ENCODE measurements around the gene GUCA1A.
A peak's percentile ranks its signal among the peaks of the same experiment; 100 is the strongest.
"Not testable (repeated sequence)": the region's sequence is repeated elsewhere in the genome, so short reads cannot be mapped to it uniquely, and the experiment has no call there.

Gene GUCA1A

GRCh38 chr6:42147138-42147562, 26.0 kb upstream of the GUCA1A start:
- no peak for DNase-seq

DNA sequence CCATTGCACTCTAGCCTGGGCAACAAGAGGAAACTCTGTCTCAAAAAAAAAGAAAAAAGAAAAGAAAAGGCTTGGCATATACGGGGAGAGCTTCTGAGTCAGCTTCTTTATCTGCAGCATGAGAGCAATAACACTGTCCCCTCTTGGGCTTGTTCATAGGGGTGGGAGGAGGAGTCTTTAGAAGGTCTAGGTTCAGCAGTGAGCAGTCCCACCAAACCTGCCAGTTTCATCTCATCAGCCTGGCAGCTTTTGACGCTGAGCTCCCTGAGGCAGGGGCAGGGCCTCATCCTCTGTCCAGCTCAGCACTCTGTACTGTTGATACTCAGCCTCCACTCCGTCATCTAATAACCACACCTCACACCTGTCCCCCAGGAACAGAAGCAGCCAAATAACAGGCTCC, 25.1 kb upstream of the GUCA1A start:
- no peak for DNase-seq

DNA sequence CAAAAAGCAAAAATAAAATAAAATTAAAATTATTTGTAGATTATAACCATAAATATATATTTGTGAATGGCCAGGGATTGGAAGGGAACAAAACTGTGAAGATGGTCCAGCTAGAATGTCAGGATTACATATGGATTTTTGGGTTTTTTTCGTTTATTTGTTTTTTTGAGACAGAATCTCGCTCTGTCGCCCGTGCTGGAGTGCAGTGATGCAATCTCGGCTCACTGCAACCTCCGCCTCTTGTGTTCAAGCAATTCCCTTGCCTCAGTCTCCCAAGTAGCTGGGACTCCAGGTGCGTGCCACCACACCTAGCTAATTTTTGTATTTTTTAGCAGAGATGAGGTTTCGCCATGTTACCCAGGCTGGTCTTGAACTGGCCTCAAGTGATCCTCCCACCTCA, 22.9 kb upstream of the GUCA1A start:
- no peak for DNase-seq

DNA sequence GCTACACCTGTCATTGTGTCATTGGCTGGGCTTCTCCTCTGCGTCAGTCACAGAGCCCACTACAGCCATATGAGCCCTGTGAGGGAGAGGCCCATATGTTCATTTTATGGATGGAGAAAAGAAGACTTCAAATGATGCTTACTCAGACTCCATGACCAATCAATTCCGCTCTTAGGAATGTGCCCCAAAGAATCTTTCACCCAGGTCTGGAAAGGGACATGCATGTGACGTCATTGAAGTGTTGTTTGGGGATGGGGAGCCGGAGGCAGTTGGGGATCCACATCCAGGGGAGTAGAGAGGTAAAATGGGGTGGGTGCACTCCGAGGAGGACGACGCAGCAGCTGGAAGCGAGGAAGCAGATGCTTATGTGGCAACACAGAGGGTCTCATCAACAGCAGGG, 21.1 kb upstream of the GUCA1A start:
- DNase-seq: no peak

DNA sequence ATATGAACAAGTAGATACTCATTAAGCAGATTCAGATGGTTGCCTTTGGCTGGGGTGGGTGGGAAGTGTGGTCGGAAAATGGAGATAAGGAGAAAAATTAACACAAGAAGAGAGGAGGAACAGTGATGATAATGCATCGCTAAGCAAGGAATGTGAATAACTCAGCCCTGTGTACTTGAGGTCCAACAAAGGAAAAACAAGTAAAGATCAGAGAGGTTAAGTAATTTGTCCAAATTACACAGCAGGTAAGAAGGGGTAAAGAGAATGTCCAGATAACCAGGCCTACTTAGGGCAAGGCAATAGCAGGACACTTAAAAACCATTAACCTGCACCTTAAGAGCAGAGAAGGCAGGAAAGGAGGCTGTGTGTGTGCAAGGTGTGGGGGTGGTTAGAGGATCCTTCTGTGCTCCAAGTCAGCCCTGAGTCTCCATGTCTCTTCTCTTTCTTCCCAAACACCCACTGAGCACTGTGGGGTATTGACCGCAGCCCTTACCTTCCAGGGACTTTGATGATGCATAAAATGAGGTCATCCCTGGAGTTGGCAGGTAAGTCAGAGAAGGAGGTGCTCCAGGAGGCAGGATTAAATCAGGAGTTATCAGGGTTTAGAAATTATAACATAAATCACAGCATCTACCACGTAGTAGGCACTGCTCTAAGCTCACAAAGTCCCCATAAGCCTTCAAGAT, 20.5 kb upstream of the GUCA1A start:
- DNase-seq: not testable (repeated sequence)

- DNase-seq: no peak
Measured at GRCh38 chr6:42153921-42154320, 19.2 kb upstream of the GUCA1A start.

DNA sequence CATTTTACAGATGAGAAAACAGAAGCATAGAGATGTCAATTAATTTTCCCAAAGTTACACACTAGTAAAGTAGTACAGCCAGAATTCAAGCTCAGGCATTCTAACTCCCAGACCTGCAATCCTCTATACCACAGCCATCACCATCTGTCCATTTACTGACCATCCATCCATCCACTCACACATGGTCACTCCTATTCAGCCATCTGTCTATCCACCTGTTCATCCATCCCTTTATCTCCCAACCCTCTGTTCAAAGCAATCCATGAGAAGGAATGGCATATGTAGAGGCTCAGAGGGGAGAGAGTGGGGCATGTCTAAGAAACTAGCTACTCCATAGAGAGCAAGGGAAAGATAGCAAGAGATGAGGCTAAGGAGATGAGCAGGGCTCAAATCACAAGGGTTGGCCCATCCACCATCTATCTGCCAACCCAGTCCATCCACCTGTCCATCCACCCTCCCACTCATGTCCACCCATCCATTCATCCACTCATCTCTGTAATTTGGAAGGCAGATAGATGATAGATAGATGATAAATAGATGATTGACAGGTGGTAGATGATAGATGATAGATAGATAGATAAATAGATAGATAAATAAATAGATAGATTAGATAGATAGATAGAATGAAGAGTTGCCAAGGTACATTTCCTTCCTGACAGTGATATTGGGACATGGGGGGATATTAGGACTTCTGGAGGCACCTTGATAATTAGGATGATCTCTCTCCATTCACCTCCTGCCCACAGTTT, 18.5 kb upstream of the GUCA1A start:
- no peak for DNase-seq

DNA sequence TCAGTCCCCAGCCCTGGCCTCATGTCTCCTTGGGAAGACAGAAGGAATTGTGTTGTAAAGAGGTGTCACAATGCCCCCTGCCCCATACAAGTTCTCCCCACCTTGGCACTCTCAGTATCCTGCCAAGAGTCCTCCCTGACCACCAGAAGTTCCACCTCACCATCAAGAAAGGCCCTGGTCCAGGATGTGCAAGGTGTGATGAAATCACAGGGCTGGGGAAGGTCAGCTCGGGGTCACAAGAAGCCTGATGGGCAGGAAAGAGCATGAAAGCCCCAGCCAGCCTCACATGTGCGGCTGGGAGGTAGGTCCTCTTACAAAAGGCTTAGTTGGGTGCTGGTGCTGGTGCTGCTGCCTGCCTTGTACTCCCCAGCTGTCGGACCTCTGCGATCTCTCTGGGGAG, 17.9 kb upstream of the GUCA1A start:
- DNase-seq: no peak

GRCh38 chr6:42156638-42157037, 16.5 kb upstream of the GUCA1A start:
- no peak for DNase-seq

- no peak for DNase-seq
Measured at GRCh38 chr6:42158011-42158410, 15.2 kb upstream of the GUCA1A start.

GRCh38 chr6:42158631-42159030, 14.5 kb upstream of the GUCA1A start:
- no peak for DNase-seq

DNA sequence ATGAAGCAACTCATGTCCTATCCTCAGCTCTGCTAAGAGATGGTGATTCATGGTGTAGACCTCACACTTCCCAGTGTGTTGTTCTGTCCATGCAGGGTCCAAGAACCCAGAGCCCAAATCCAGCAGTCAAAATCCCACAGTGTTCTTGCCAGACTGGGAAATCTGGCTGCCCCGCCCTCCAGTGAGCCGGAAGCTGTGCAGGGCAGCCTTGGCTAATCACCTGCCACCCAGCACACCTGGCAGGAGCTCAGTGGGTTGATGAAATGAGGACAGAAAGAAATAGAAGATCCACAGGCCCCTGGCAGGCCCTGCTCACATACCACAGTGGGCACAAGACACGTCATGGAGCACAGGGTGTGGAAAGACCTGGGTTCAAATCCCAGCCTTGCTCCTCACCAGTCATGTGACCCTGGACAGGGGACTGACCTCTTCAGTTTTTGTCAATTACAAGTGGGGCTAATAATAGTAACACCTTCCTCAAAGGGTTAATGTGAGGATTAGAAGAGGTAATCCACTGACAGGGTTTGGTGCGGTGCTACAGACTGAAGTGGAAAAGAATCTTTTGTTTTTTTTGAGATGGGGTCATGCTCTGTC, 13.6 kb upstream of the GUCA1A start:
- no peak for DNase-seq

DNA sequence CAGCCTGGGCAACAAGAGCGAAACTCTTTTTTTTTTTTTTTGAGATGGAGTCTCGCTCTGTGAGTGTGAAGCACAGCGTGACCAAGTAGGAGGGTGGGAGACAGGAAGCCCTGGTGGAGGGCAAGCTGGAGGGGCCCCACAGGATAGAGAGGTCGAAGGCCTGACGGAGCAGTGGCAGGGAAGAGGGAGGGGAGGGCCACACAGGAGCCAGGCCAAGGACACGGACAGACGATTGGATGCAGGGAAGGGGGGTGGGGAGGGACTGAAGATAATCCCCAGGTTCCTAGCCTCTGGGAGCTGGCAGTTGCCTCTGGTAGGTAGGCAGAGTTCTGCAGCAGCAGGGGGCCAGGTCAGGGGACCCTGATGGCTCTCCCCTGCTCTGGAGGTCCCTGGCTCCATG, 10.8 kb upstream of the GUCA1A start:
- no peak for DNase-seq

DNA sequence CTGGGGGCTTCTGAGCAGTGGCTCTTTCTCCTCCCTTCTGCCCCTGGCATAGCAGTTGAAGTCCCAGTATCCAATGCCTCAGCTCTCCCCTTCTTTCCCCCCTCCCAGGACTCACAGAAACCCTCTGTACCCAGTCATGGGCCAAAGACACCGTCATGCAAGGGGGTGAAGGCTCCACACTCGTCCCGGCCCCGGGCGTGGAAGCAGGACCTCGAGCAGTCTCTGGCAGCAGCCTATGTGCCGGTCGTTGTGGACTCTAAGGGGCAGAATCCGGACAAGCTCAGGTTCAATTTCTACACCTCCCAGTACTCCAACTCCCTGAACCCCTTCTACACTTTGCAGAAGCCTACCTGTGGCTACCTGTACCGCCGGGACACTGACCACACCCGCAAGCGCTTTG, 10.4 kb upstream of the GUCA1A start:
- DNase-seq: no peak

DNA sequence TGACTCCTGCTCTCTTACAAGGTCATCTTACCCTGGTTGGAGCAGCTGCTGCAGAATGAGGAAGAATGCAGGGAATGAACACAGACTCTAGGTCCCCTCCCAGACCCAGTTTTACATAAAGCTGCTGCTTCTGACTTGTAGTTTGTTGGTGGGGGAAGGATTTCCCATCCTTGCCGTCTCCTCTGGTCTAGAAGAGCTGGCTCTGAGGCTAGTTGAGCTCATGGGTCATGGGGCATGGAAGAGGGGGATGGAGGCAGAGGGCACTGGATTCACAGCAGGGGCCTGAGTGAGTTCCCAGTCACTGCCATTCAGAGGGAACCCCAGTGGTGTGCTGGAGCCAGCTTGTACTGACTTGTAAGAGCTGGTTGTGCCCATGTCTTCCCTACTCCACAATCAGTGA, 9.2 kb upstream of the GUCA1A start:
- DNase-seq: no peak

DNA sequence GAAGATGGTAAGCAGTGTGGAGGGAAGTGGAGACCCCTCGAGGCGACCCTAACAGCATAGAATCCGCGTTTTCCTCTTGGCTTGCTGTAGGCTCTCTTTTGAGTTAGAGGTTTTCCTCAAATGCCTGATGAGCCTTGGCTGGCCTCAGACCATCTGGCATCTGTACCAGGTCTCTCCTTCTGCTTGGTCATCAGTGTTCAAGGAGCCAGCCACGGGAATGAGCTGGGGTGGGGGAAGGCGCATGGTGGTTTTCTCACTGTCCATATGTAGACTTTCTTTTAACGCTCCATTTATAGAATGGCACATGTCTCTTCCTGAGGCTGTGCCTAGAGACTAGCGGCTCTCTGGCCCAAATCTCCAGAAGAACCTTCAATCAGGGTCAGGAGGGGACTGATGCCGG, 8.1 kb upstream of the GUCA1A start:
- no peak for DNase-seq

- peak; percentile 92 for DNase-seq
Measured at GRCh38 chr6:42166444-42167141, 6.6 kb upstream of the GUCA1A start.

DNA sequence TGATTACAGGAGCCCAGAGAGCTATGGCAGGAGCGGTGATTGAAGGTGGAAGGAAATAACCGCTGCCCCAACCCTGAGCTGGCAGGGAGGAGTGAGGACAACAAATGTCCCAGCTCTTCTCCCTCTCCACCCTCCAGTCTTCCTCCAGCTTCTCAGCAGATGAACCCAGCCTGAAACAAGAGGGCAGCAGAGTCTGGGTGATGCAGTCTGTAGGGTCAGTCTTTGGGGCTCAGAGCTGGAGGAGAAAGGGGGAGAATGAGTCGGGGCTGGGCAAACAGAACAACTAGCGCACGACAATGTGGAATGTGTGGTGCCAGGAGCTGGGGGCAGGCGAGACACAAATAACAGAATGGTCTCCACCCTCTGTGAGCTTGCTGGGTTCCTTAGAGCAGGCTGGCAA, 4.5 kb upstream of the GUCA1A start:
- no peak for DNase-seq

- DNase-seq: not testable (repeated sequence)
Measured at GRCh38 chr6:42169780-42170179, 3.4 kb upstream of the GUCA1A start.

DNA sequence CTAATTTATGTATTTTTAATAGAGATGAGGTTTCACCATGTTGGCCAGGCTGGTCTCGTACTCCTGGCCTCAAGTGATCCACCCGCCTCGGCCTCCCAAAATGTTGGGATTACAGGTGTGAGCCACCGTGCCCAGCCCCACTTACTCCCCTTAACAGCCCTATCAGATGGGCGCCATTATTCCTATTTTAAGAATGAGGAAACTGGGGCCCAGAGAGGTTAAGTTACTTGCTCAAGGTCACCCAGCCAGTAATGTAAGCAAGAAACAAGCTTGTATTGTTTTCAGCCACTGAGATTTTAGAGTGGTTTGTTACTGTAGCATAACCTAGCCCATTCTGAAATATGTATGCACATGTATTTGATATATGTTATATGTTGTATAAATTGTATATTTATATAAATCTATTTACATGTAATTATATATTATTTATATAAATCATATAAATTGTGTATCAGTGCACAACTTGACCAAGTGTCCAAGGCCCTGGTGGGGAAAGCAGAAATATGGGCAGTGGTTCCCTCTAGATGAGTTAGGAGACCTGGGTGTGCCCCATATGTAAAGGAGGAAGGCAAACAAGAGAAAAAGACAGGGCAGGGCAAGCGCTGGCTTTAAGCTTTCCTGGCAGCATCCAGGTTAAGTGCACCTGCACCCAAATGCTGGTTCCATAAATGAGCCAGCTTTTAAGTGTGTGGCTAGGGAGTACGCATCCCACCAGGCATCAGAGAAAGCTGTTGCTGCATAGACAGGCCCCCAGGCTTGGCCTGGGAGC, 1.2 kb upstream of the GUCA1A start:
- DNase-seq: no peak

DNA sequence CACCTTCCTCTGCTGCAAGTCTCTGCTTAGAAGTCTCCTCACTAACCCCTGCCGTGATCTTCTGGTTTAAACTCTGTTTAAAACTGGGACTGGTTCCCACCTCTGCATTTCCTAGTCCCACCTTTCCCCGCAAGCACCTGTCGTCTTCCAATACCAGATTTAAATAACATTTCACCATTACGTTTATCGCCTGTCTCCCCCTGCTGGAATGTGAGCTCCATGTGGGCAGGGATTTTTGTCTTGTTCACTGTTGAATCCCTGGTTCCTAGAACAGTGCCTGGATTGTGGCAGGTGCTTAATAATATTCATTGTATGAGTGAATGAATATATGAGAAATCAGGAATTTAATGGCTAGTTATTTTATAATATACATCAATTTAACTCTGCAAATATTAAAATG, 2.7 kb downstream of the GUCA1A start:
- no peak for DNase-seq

GRCh38 chr6:42176981-42177380, 3.8 kb downstream of the GUCA1A start:
- DNase-seq: no peak
